K562 (cell line): ENCODE data around the gene GPC2.

Source experiments
- ADNP ChIP-seq: fragments of 200-800 bp; sonication (Bioruptor generic); IDR thresholded peaks from 2 replicates; pipeline ENCODE4 v1.6.1; 2016; ENCODE audit warnings: missing genetic modification characterization, missing compliant biosample characterization
- ELF1 ChIP-seq: fragments of 200-800 bp; sonication (Bioruptor generic); IDR thresholded peaks from 2 replicates; pipeline ENCODE4 v1.6.1; 2016; ENCODE audit warnings: missing genetic modification characterization, missing compliant biosample characterization
- EP300 ChIP-seq: IDR thresholded peaks from 2 replicates; pipeline ENCODE4 v1.6.1; 2012; ENCODE audit warnings: low read length, improper control_type of control experiment
- FOXA3 ChIP-seq, 2 experiments: fragments of 450-650 bp in 1 of 2; sonication (generic) in 1 of 2; formaldehyde crosslinking; IDR thresholded peaks in 1 of 2; conservative IDR thresholded peaks in 1 of 2; 2 replicates each; pipeline versions ENCODE4 v1.4.0 to v1.8.0; 2020 to 2022; ENCODE audit warnings: mild to moderate bottlenecking in 2 of 2, missing genetic modification reagents in 1 of 2
- JUN ChIP-seq, 2 experiments: sonication (generic) in 1 of 2; formaldehyde crosslinking in 1 of 2; IDR thresholded peaks; 2 replicates each; pipeline versions ENCODE4 v1.6.1 to v1.8.0; 2012 to 2022; ENCODE audit warnings: borderline replicate concordance in 2 of 2, mild to moderate bottlenecking in 2 of 2, improper control_type of control experiment in 1 of 2, low read depth in 1 of 2, low read length in 1 of 2, missing genetic modification reagents in 1 of 2
- MAX ChIP-seq: sonication (generic); formaldehyde crosslinking; IDR thresholded peaks from 2 replicates; pipeline ENCODE4 v1.9.0; 2022; ENCODE audit warnings: mild to moderate bottlenecking, missing genetic modification reagents
- MXI1 ChIP-seq: IDR thresholded peaks from 2 replicates; pipeline ENCODE4 v1.6.1; 2011; ENCODE audit warnings: low read depth, mild to moderate bottlenecking, improper control_type of control experiment, low read length
- POLR2AphosphoS5 ChIP-seq: IDR thresholded peaks from 2 replicates; pipeline ENCODE4 v1.6.1; 2011; ENCODE audit warnings: mild to moderate bottlenecking, low read depth, low read length, moderate library complexity; ENCODE audit not compliant: control insufficient read depth, insufficient read depth
- SPI1 ChIP-seq: IDR thresholded peaks from 2 replicates; pipeline ENCODE4 v1.6.1; 2011; ENCODE audit warnings: low read depth, low read length, control low read depth, borderline replicate concordance
- USF2 ChIP-seq: sonication (generic); formaldehyde crosslinking; IDR thresholded peaks from 2 replicates; pipeline ENCODE4 v1.5.0; 2020; ENCODE audit warnings: missing genetic modification reagents
- WHSC1 ChIP-seq: IDR thresholded peaks from one replicate; pipeline ENCODE4 v1.6.1; 2012; ENCODE audit warnings: low read length, control low read depth, inconsistent platforms
- ZNF124 ChIP-seq: sonication (generic); formaldehyde crosslinking; IDR thresholded peaks from 2 replicates; pipeline ENCODE4 v1.8.1; 2022; ENCODE audit warnings: missing genetic modification reagents
- ZNF277 ChIP-seq: fragments of 250-450 bp; sonication (Bioruptor Pico); IDR thresholded peaks from 2 replicates; pipeline ENCODE4 v1.8.0; 2022; ENCODE audit warnings: inconsistent platforms, mild to moderate bottlenecking, moderate library complexity, borderline replicate concordance
- TF ChIP-seq, protein P1 (sequence below): fragments of 250-450 bp; sonication (Bioruptor Pico); IDR thresholded peaks from 2 replicates; pipeline ENCODE4 v1.9.0; 2021; ENCODE audit warnings: mild to moderate bottlenecking

DNA sequence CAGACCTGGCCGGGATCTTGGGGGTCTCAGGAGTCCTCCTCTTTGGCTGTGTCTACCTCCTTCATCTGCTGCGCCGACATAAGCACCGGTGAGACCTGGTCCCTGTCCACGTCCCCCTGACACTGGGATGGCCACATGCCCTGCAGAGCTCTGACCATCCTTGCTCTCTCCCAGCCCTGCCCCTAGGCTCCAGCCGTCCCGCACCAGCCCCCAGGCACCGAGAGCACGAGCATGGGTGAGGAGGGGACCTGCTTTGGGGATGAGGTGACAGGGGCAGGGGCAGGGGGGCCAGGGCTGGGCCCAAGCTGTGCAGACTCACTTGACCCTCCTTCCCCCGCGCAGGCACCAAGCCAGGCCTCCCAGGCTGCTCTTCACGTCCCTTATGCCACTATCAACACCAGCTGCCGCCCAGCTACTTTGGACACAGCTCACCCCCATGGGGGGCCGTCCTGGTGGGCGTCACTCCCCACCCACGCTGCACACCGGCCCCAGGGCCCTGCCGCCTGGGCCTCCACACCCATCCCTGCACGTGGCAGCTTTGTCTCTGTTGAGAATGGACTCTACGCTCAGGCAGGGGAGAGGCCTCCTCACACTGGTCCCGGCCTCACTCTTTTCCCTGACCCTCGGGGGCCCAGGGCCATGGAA is 43.5 kb upstream of the GPC2 start:
- TF ChIP-seq WHSC1 (no peak), ZNF277 (CRISPR knock-in tag) (no peak), POLR2AphosphoS5 (no peak), MXI1 (no peak), EP300 (no peak), ZNF124 (CRISPR knock-in tag) (no peak), MAX (no peak), ELF1 (tag) (no peak), USF2 (CRISPR knock-in tag) (no peak), JUN (IDR thresholded peaks at IDR 0.05; ENCODE audit: borderline replicate concordance, low read depth, low read length) (no peak), JUN (CRISPR knock-in tag; IDR thresholded peaks at IDR 0.05; ENCODE audit: borderline replicate concordance) (no peak), ADNP (tag) (no peak), SPI1 (no peak), FOXA3 (CRISPR knock-in tag; conservative IDR thresholded peaks at IDR 0.05 in 1 of 2, IDR thresholded peaks at IDR 0.05 in 1 of 2) (no peak)
- TF ChIP-seq, protein P1, sequence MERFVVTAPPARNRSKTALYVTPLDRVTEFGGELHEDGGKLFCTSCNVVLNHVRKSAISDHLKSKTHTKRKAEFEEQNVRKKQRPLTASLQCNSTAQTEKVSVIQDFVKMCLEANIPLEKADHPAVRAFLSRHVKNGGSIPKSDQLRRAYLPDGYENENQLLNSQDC, result no peak
